Kidney epithelial cell (primary cell): ENCODE measurements around the gene COG4. TPM values are rescaled to one million over a fixed set of nuclear protein-coding genes. Genes with fewer than 3 reads are reported as not detected.

ENCODE experiments used
- DNase-seq: peaks from one replicate; pipeline ENCODE4 v3.0.0-alpha.2; 2010; ENCODE audit warnings: low read depth
- H3K27me3 ChIP-seq: 2 replicates; pipeline ENCODE4 v1.6.0; 2011; ENCODE audit warnings: low read length; ENCODE audit not compliant: control insufficient read depth, insufficient read depth
- H3K36me3 ChIP-seq: 2 replicates; pipeline ENCODE4 v1.5.1; 2011; ENCODE audit warnings: low read length; ENCODE audit not compliant: control insufficient read depth, insufficient read depth
- H3K4me3 ChIP-seq: 2 replicates; pipeline ENCODE4 v1.5.1; 2011; ENCODE audit warnings: low read depth, mild to moderate bottlenecking, control low read depth, low read length
- total RNA-seq: library from RNA; depleted of rRNA; stranded (reverse); fragments of >200 nt; gene quantifications from 2 replicates; pipeline ENCODE4 v1.2.3, GENCODE V29; 2015
- TF ChIP-seq, protein P1 (sequence below): IDR thresholded peaks from 2 replicates; pipeline ENCODE4 v1.5.1; 2011; ENCODE audit warnings: mild to moderate bottlenecking, moderate library complexity, low read length, control low read depth, inconsistent platforms; ENCODE audit not compliant: insufficient read depth, poor library complexity, severe bottlenecking

Gene COG4
- total RNA-seq, 1 donor from 2014 or later: 46.4 TPM

GRCh38 chr16:70493802-70494201 is 29.6 kb downstream of the COG4 start:
- no peak for DNase-seq
- H3K4me3 ChIP-seq: no peak overlapping the region
- peaks cover 1% of the 10 kb centered on the region for H3K36me3 ChIP-seq
- H3K27me3 ChIP-seq: no peaks in the 10 kb centered on the region
- TF ChIP-seq, protein P1, sequence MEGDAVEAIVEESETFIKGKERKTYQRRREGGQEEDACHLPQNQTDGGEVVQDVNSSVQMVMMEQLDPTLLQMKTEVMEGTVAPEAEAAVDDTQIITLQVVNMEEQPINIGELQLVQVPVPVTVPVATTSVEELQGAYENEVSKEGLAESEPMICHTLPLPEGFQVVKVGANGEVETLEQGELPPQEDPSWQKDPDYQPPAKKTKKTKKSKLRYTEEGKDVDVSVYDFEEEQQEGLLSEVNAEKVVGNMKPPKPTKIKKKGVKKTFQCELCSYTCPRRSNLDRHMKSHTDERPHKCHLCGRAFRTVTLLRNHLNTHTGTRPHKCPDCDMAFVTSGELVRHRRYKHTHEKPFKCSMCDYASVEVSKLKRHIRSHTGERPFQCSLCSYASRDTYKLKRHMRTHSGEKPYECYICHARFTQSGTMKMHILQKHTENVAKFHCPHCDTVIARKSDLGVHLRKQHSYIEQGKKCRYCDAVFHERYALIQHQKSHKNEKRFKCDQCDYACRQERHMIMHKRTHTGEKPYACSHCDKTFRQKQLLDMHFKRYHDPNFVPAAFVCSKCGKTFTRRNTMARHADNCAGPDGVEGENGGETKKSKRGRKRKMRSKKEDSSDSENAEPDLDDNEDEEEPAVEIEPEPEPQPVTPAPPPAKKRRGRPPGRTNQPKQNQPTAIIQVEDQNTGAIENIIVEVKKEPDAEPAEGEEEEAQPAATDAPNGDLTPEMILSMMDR: no peak

DNA sequence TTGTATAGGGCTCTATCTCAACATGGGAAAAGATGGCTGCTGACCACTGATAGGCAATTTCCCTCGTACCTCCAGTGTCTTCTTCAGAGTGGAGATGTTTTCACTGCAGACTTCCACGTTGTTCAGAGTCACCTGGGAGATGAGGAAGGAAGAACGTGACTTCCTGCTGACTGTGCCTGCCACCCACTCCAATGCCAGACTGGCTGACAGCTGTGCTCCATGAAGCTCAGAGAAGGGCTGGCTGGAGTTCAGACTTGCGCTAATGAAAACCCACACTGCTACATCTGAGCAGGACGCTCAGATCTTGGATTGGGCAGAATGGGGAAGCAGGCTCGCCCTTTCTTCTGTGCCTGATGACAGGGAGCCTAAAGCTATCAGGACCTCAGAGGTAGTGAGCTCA is 33.1 kb downstream of the COG4 start:
- peaks cover 3% of the 10 kb centered on the region for H3K36me3 ChIP-seq
- TF ChIP-seq, protein P1: no peak

DNA sequence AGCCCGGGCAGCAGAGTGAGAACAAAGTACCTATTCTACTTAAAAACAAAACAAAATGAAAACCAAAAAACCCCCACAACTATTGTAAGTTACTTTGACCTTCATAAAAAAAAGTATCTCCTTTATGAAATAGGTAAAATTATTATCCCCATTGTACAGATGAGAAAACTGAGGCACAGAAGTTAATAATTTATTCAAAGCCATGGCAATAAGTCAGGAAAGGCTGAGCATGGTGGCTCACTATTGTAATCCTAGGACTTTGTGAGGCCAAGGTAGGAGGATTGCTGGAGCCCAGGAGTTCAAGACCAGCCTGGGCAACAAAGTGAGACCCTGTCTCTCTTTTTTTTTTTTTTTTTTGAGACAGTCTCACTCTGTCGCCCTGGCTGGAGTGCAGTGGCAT is 38.5 kb downstream of the COG4 start:
- TF ChIP-seq, protein P1: no peak
- no peak for DNase-seq
- no peaks in the 10 kb centered on the region for H3K27me3 ChIP-seq
- H3K4me3 ChIP-seq: no peak overlapping the region
- H3K36me3 ChIP-seq: peaks cover 11% of the 10 kb centered on the region

More for the DNA sequence above, 33.1 kb downstream of the COG4 start:
- H3K4me3 ChIP-seq: no peak overlapping the region
- no peak for DNase-seq
- no peaks in the 10 kb centered on the region for H3K27me3 ChIP-seq

DNA sequence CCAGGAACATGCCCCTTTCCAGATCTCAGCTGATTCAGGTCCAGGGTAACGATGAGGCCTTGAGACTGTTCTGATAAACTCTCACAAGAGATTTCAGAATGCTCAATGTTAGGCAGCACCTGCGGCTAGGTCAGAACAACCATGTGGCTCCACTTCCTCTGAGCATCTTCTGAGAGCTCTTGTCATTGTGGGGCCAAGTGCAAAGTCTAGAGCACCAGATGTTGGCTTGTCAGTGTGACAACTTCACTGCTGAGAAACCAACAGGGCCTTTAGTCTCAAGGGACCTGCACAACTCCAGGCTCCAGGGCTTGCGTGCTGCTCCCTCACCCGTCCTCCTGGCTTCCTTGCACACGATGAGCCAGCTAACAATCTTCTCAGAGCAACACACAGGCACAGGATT is 39.9 kb downstream of the COG4 start:
- TF ChIP-seq, protein P1: no peak
- Histone ChIP-seq H3K36me3 (peaks cover 14% of the 10 kb centered on the region), H3K27me3 (no peaks in the 10 kb centered on the region), H3K4me3 (no peak overlapping the region)
- no peak for DNase-seq

GRCh38 chr16:70482624-70483023 is 40.7 kb downstream of the COG4 start:
- H3K36me3 ChIP-seq: peaks cover 14% of the 10 kb centered on the region
- TF ChIP-seq, protein P1: no peak
- H3K4me3 ChIP-seq: no peak overlapping the region
- H3K27me3 ChIP-seq: no peaks in the 10 kb centered on the region
- DNase-seq: no peak

- Histone ChIP-seq H3K27me3 (no peaks in the 10 kb centered on the region), H3K4me3 (no peak overlapping the region), H3K36me3 (peaks cover 14% of the 10 kb centered on the region)
- no peak for DNase-seq
- TF ChIP-seq, protein P1: no peak
These were observed 41.3 kb downstream of the COG4 start for GRCh38 chr16:70481929-70482536.
